OCI-LY3 (cell line): ENCODE data around the gene C1QL2.

Source experiments
- H2AFZ ChIP-seq: fragments of 200-600, 300-600 bp; shearing (Covaris generic); 2 replicates; pipeline ENCODE4 v1.6.0; 2014; ENCODE audit warnings: antibody characterized with exemption, low read depth, low read length
- H3K27ac ChIP-seq: fragments of 200-600, 300-600 bp; sonication (generic); 2 replicates; pipeline ENCODE4 v1.5.1; 2014; ENCODE audit warnings: mild to moderate bottlenecking, low read length, moderate library complexity, mixed read lengths
- H3K27me3 ChIP-seq: fragments of 200-600, 300-600 bp; sonication (generic); 2 replicates; pipeline ENCODE4 v1.6.1; 2014; ENCODE audit warnings: low read depth, low read length, mixed read lengths
- H3K36me3 ChIP-seq: fragments of 200-600, 300-600 bp; sonication (generic); replicated peaks from 2 replicates; pipeline ENCODE3; 2014; ENCODE audit warnings: low read depth, low read length, mixed read lengths
- H3K4me1 ChIP-seq: fragments of 300-600, 200-600 bp; sonication (generic); 2 replicates; pipeline ENCODE4 v1.6.1; 2014; ENCODE audit warnings: low read length, mixed read lengths
- H3K4me2 ChIP-seq: fragments of 200-600, 300-600 bp; sonication (generic); 2 replicates; pipeline ENCODE4 v1.6.1; 2014; ENCODE audit warnings: low read length, mixed read lengths
- H3K4me3 ChIP-seq: fragments of 300-600, 200-600 bp; sonication (generic); 2 replicates; pipeline ENCODE4 v1.5.1; 2014; ENCODE audit warnings: antibody characterized with exemption, mild to moderate bottlenecking, low read length, moderate library complexity
- H3K79me2 ChIP-seq: fragments of 300-600, 200-600 bp; shearing (Covaris generic); 2 replicates; pipeline ENCODE4 v1.6.1; 2014; ENCODE audit warnings: mild to moderate bottlenecking, low read length, mixed read lengths
- H3K9ac ChIP-seq: fragments of 300-600, 200-600 bp; shearing (Covaris generic); 2 replicates; pipeline ENCODE4 v1.6.0; 2014; ENCODE audit warnings: mild to moderate bottlenecking, low read length, moderate library complexity
- H3K9me3 ChIP-seq: fragments of 200-600, 300-600 bp; shearing (Covaris generic); 2 replicates; pipeline ENCODE4 v1.6.1; 2014; ENCODE audit warnings: low read length, mixed read lengths; ENCODE audit not compliant: insufficient read depth
- H4K20me1 ChIP-seq: fragments of 200-600, 300-600 bp; sonication (generic); 2 replicates; pipeline ENCODE4 v1.6.1; 2016; ENCODE audit warnings: low read length, mixed read lengths; ENCODE audit not compliant: insufficient read depth
- CTCF ChIP-seq: fragments of 200-600, 300-600 bp; sonication (generic); IDR thresholded peaks from 2 replicates; pipeline ENCODE4 v1.5.1; 2014; ENCODE audit warnings: antibody characterized with exemption, low read length, low read depth
- EZH2phosphoT487 ChIP-seq: fragments of 200-600 bp; shearing (Covaris generic); IDR thresholded peaks from 2 replicates; pipeline ENCODE4 v1.6.1; 2018; ENCODE audit warnings: antibody characterized with exemption, mixed run types, low read depth

C1QL2 gene

GRCh38 chr2:119108186-119108585, 50.4 kb downstream of the C1QL2 start:
- H2AFZ ChIP-seq, result no peak overlapping the region
- peaks cover 16% of the 10 kb centered on the region for H3K9me3 ChIP-seq
- no peak overlapping the region for H3K4me3 ChIP-seq
- H3K4me2 ChIP-seq, result no peak overlapping the region
- H3K27me3 ChIP-seq, result no peaks in the 10 kb centered on the region
- H3K9ac ChIP-seq, result no peak overlapping the region
- no peaks in the 10 kb centered on the region for H3K79me2 ChIP-seq
- peaks cover 12% of the 10 kb centered on the region for H3K4me1 ChIP-seq
- peaks cover 8% of the 10 kb centered on the region for H3K36me3 ChIP-seq
- no peak overlapping the region for H3K27ac ChIP-seq
- no peak for TF ChIP-seq CTCF
- no peak for TF ChIP-seq EZH2phosphoT487
- H4K20me1 ChIP-seq, result no peaks in the 10 kb centered on the region

GRCh38 chr2:119106301-119106897, 52.2 kb downstream of the C1QL2 start:
- H3K79me2 ChIP-seq, result no peaks in the 10 kb centered on the region
- H3K36me3 ChIP-seq, result peaks cover 8% of the 10 kb centered on the region
- H3K4me1 ChIP-seq, result peaks cover 2% of the 10 kb centered on the region; the same call in 1 of the 2 replicates
- H2AFZ ChIP-seq, result no peak overlapping the region
- no peak overlapping the region for H3K4me2 ChIP-seq
- TF ChIP-seq EZH2phosphoT487 (no peak), CTCF (no peak)
- H3K27me3 ChIP-seq, result no peaks in the 10 kb centered on the region
- no peak overlapping the region for H3K27ac ChIP-seq
- H3K9ac ChIP-seq, result no peak overlapping the region
- no peak overlapping the region for H3K4me3 ChIP-seq
- H4K20me1 ChIP-seq, result no peaks in the 10 kb centered on the region
- H3K9me3 ChIP-seq, result peaks cover 16% of the 10 kb centered on the region
